ENCODE data around the gene HILPDA.
A peak's percentile ranks its signal among the peaks of the same experiment; 100 is the strongest.
"Not testable (repeated sequence)": the region's sequence is repeated elsewhere in the genome, so short reads cannot be mapped to it uniquely, and the experiment has no call there.

HILPDA gene

DNA sequence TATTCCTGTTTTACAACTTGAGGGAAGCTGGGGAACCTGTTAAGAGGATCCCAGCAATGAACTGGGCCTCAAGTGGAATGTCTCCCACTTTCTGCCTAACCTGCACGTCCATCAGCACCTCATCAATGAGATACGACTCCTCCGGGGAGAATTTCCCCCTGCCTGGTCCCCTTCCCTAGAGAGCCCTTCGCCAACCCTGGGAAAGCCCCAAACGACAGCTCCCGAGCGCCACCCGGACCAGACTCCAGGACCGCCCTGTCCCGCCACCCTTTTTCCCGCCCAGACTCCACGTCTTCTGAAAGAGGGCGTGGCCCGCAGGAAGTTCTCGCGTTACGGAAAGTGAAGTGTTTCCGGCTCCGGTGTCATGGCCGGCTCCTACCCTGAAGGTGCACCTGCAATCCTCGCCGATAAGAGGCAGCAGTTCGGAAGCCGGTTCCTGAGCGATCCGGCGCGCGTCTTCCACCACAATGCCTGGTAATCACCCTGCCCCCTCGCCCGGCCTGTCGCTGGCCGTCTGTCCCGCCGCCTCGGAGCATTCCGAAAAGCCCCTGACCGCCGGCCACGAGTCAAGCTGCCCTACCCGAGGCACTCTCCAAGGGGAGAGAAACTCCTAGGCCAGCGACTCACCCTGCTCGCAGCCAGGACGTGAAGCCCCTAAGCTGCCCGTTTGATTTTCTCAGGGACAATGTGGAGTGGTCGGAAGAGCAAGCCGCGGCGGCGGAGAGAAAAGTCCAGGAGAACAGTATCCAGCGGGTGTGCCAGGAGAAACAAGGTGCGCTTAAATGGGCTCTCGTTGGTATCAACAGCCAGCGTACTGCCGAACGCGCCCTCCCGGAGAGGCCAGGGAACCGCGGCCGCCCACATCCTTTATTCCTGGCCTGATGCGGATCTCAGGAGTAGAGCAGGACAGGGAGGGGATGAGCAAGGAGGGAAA, 21.0 kb downstream of the HILPDA start, which contains the start of gene METTL2B:
Gene METTL2B, plus strand, starts transcription at position 347 of the 934 bp plus-strand sequence. Its CDS starts 18 bp downstream, at position 365.
- TF ChIP-seq, protein P1, sequence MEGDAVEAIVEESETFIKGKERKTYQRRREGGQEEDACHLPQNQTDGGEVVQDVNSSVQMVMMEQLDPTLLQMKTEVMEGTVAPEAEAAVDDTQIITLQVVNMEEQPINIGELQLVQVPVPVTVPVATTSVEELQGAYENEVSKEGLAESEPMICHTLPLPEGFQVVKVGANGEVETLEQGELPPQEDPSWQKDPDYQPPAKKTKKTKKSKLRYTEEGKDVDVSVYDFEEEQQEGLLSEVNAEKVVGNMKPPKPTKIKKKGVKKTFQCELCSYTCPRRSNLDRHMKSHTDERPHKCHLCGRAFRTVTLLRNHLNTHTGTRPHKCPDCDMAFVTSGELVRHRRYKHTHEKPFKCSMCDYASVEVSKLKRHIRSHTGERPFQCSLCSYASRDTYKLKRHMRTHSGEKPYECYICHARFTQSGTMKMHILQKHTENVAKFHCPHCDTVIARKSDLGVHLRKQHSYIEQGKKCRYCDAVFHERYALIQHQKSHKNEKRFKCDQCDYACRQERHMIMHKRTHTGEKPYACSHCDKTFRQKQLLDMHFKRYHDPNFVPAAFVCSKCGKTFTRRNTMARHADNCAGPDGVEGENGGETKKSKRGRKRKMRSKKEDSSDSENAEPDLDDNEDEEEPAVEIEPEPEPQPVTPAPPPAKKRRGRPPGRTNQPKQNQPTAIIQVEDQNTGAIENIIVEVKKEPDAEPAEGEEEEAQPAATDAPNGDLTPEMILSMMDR (IDR thresholded peaks at IDR 0.05; ENCODE audit: insufficient read depth, missing control alignments): peak; percentile 21
- DNase-seq (ENCODE audit: insufficient read length, low spot score): peak; percentile 56
- not testable (repeated sequence) for FAIRE-seq

DNA sequence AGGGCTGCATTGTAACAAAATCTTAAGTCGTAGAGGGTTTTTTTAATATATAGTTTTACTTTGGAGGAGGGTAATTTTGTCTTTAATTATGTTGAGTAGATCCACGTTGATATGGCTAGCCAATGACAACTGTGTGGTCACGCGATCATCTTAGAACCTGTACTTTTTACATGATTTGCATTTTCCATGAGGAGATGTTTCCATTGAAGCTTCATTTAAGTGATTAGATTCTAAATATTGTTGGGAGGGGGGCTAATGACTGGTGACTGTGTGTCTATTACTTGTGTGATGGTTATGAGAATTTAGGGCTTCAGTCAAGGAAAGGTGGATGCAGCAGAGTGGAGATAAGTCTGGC, 21.6 kb downstream of the HILPDA start:
- not testable (repeated sequence) for FAIRE-seq; DNase-seq (ENCODE audit: insufficient read length, low spot score)

DNA sequence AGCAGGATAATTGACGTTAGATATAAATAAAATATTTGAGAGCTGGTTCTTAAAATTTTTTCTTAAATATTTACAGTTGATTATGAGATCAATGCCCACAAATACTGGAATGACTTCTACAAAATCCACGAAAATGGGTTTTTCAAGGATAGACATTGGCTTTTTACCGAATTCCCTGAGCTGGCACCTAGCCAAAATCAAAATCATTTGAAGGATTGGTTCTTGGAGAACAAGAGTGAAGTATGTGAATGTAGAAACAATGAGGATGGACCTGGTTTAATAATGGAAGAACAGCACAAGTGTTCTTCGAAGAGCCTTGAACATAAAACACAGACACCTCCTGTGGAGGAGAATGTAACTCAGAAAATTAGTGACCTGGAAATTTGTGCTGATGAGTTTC, 23.4 kb downstream of the HILPDA start:
- FAIRE-seq; DNase-seq (ENCODE audit: insufficient read length, low spot score): not testable (repeated sequence)

DNA sequence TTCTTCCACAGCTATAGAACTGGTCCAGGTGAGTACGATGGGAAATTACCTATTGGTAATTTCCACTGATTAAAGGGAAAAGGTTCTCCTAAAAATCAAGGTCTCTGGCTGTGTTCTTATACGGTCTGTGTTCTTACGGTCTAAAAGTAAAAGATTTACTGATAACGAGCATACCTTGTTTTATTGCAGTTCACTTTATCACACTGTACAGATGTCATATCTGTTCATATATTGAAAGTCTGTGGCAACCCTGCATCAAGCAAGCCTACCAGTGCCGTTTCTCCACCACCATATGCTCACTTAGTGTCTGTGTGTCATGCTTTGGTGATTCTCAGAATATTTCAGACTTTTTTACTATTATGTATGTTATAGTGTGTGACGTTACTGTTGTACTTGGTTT, 32.5 kb downstream of the HILPDA start:
- FAIRE-seq: not testable (repeated sequence)

DNA sequence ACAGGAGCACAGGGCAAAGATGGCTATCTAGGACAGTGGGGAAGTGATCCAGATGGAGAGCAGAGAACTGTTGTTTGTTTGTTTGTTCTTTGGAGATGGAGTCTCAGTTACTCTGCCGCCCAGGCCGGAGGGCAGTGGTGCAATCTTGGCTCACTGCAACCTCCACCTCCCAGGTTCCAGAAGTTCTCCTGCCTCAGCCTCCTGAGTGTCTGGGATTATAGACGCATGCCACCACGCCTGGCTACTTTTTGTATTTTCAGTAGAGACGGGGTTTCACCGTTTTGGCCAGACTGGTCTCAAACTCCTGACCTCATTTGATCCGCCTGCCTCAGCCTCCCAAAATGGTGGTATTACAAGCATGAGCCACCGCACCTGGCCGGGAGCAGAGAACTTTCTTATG, 41.7 kb downstream of the HILPDA start:
- FAIRE-seq: no peak

More for the DNA sequence above, 32.5 kb downstream of the HILPDA start:
- DNase-seq (ENCODE audit: insufficient read length, low spot score): not testable (repeated sequence)

DNA sequence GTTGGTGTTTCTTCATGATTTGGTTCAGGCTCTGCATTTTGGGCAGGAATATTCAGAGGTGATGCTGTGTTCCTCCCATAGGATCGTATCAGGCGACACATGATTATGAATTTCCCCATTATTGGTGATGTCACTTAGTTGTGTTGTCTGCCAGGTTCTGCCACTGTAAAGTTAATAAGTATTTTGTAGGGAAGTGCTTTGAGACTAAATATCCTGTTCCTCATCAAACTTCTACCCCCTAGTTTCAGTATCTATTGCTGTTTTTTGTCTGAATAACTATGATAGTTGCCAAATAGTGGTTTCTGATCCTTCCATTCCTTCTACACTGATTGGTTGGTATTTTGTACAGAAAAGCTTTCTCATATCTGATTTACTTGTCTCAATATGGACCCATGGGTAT, 49.7 kb downstream of the HILPDA start:
- not testable (repeated sequence) for FAIRE-seq; DNase-seq (ENCODE audit: insufficient read length, low spot score)

More for the DNA sequence above, 41.7 kb downstream of the HILPDA start:
- TF ChIP-seq, protein P1 (IDR thresholded peaks at IDR 0.05; ENCODE audit: insufficient read depth, missing control alignments): no peak
- DNase-seq (ENCODE audit: insufficient read length, low spot score): no peak

DNA sequence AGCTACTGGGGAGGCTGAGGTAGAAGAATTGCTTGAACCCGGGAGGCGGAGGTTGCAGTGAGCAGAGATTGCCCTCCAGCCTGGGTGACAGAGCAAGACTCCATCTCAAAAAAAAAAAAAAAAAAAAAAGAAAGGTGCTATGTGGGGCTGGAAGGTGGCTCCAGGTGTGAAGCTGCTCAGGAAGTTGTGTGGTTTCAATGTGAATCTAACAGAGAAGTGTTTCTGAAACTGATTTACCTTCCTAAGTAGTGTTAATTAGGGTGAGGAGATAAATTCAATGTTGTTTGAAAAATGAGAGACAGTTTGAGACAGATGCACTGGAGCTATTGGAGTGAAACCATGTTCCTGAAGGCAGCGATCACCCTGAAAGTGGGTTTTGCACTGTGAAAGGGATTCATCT, 51.1 kb downstream of the HILPDA start:
- not testable (repeated sequence) for FAIRE-seq; DNase-seq (ENCODE audit: insufficient read length, low spot score)

DNA sequence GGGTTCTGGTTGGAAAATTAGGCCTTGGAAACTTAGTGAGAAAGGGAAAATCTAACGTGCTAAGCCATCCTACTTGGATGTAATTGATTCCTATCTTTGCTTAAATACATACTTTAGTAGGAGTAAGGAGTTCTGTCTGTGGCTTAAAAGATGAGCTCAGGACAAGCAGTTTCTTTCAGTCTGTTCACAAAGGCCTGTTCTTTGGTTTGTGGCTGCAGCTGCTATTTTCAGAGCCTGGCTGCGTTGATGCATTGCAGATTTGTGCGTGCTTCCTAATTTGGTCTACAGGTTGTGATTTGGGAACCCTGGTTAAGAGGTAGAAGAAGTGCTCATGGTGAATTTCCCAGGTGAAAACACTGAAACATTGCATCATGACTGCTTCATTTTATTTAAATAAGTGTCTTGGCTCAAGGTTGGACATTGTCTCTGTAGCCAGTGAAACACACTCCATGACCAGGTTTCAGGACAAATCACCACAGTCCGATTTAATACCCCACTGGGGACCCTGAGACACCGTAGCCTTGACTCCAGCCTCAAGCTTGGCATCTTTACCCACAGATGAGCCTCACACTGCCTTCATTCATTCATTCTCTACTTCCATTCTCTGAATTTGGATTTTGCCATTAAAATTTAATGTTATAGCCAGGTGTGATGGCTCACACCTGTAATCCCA, 51.8 kb downstream of the HILPDA start:
- DNase-seq (ENCODE audit: insufficient read length, low spot score); FAIRE-seq: not testable (repeated sequence)
